Activated T-cell treated with anti-CD3 and anti-CD28 coated beads for 4 hours (primary cell): Measurements from ENCODE around the gene CCDC60.
A peak's percentile ranks its signal among the peaks of the same experiment; 100 is the strongest.

Experiments used
- DNase-seq: peaks from one replicate; pipeline ENCODE4 v3.0.0-alpha.2; 2020

CCDC60 gene

DNA sequence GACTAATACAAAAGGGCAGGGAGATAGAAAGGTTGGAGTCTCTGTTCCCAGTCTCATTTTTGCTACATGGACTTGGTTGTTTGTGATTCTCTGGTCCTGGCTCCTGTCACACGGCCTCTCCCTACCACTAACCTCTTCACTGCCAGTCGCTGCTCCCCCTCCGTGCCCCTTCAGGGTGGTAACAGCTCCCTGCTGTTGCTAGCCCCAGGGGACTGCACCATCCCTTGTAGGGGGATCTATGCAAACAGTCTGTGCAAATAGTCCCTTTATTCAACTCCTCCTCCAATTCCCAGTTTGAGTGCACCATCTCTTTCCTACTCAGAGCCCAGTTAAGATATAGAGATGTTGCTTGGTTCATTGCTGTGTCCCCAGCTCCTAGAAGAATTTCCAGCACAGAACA, 51.1 kb downstream of the CCDC60 start:
- DNase-seq, result no peak

- no peak for DNase-seq
Measured at GRCh38 chr12:119389687-119390086, 55.2 kb downstream of the CCDC60 start.

GRCh38 chr12:119391673-119392072, 57.1 kb downstream of the CCDC60 start:
- no peak for DNase-seq

DNA sequence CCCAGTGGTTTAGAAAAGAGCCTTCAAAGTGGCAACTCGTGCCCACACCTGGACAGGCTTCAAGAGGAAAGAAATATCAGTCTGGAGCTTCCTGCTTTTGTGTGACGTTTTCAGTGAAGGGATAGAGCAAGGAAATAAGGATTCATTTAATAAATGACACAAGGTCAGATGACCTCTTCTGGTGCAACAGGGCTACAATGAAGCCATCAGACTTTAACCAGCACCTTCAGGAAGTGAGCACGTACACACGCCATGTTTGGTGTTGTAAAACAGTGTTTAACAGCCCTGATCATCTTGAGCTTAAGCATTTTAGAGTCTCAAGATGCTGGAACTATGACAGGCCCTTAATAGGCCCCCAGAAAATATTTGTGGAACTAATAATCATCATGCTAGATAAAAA, 59.1 kb downstream of the CCDC60 start:
- no peak for DNase-seq

GRCh38 chr12:119397540-119397939, 63.0 kb downstream of the CCDC60 start:
- no peak for DNase-seq

DNA sequence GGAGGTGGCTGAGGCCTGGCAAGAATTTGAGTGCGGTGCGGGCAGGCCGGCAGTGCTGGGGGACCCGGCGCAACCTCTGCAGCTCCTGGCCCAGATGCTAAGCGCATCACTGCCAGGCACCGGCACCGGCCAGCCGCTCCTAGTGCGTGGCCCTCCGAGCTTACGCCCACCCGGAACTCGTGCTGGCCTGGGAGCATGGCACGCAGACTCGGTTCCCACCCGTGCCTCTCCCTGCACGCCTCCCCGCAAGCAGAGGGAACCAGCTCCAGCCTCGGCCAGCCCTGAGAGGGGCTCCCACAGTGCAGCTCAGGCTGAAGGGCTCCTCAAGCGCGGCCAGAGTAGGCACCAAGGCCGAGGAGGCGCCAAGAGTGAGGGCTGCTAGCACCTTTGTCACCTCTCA, 63.7 kb downstream of the CCDC60 start:
- no peak for DNase-seq

- DNase-seq, result no peak
Measured at GRCh38 chr12:119399301-119399700, 64.8 kb downstream of the CCDC60 start.

DNA sequence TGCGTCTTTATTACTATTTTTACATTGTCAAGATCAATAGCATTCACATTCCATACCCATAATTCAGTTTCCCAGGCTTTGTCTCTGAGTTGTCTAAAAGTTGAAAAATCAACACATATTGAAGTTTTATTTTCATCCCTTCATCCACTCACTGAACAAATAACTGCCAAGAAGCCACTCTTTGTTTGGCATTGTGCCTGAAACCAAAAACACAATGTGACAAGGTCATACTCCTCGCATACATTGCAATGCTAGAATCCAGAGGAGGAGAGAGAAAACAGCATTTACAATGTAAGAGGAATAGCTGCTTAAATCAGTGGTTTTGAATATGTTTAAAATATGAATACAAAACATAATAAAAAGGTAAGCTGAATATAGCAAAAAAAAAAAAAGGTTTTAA, 71.8 kb downstream of the CCDC60 start:
- no peak for DNase-seq

GRCh38 chr12:119406811-119407210, 72.3 kb downstream of the CCDC60 start:
- no peak for DNase-seq

GRCh38 chr12:119409043-119409442, 74.5 kb downstream of the CCDC60 start:
- no peak for DNase-seq

GRCh38 chr12:119410396-119410795, 75.9 kb downstream of the CCDC60 start:
- no peak for DNase-seq

GRCh38 chr12:119412306-119412705, 77.8 kb downstream of the CCDC60 start:
- no peak for DNase-seq

DNA sequence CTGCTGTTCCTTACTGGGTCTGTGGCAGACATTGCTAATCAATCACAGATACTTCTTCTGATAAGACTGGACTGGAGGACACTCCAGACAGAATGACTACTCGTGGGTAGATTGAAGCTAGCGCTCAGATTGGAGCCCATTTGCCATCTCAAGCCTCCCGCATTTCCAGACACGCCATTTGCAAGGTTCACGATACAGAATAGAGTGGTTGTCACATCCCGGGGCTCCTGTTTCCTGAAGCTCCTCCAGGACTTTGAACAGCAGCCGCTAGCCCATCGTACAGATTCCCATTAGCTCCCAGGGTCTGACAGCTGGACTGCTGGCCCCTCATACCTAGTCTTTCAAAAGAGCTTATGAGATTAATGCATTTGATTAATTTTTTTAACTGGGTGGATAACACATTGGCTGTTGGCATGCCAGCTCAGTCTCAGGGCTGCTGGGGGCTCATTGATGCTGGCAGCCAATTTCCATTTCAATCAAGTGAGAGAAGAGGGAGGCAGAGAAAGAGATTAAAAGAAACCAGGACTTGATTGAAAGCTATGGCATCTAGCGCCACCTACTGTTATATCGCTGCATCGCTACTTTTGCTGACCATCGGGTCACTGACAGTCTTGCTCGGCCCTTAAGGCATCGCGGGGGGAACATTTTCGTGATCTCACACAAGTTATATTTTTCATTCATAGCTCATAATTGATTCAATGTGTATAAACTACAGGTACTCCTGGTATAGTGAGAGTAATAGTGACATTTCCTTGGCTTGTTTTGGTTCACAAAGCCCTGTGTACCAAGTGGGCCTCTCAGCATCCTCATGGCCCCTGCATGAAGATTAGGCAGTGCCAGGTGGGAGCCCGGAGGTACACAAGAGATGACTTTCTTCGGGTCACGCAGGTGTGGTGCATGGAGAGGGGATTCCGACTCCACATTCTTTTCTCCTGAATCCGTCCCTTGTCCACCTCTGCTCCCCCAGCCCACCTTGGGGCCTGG, 78.6 kb downstream of the CCDC60 start:
- DNase-seq, result peak; percentile 3

DNA sequence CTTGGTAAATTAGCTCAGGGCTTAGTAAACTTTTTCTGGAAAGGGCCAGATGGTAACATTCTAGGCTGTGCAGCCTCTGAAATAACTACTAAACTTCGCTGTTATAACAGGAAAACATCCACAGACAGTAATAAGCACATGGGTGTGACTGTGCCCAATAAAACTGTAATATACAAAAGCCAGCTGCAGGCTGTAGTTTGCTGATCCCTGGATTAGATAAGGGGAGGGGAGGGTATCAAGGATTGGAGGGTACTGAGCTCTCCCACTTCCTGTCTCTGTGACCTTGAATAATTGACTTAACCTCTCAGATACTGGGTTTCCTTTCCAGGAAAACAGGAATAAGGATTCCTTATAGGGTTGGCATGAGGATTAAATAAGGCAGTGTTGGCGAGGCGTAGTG, 81.2 kb downstream of the CCDC60 start:
- DNase-seq, result no peak

DNA sequence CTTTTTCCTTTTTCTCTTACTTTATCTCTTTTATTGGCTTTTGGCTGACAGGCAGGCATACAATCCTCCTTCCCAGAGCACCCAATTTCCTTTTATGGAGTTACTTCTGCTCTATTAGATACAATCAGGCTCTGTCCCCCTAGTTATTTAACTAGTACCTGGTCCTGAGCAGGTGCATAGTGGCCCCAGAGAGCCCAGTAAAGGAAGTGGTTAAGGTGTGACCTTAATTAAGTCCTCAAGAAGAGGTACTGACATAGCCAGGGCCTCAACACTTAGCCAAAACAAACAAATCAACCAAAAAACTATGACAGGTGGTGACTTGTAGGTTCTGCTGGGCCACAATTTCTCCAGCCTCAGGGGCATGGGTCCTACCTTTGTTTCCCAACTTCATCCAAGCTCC, 82.9 kb downstream of the CCDC60 start:
- no peak for DNase-seq

- DNase-seq, result no peak
Measured at GRCh38 chr12:119419381-119419780, 84.9 kb downstream of the CCDC60 start.

DNA sequence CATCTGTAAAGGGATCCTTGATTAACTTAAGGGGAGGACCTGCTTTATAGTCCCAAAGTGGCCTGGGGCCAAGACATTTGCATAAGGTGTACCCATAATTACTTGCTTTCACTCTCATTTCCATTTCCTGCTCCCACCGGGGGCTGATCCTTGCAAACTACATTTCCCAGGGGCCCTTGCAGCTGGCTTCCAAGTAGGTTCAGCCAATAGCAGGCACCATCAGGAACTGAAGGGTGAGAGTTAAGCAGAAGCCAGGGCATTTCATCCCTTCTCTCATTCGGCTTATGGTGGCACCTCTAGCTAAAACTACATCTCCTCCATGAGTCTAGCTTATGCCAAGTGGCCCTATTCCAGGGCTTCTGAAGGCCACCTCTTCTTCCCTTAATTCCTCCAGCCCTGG, 88.8 kb downstream of the CCDC60 start:
- DNase-seq, result no peak

DNA sequence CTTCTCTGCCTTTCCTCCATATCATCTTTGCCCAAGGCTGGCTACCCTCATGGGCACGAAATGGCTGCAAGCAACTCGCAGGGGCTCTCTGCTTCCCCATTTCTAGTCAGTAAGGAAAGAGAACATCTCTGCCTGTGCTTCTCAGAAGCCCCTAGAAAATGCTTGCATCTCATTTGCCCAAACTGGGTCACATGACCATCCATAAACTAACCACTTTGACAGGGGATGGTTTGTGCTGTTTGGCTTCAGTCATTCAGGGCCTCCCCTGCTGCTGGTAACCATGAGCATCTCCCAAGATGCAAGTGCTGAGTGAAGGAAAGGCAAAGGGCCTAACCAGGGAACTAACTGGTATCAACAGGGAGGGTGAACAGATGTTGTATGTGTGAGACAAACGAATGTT, 91.1 kb downstream of the CCDC60 start:
- DNase-seq, result no peak

GRCh38 chr12:119431151-119431550, 96.6 kb downstream of the CCDC60 start:
- DNase-seq, result no peak

DNA sequence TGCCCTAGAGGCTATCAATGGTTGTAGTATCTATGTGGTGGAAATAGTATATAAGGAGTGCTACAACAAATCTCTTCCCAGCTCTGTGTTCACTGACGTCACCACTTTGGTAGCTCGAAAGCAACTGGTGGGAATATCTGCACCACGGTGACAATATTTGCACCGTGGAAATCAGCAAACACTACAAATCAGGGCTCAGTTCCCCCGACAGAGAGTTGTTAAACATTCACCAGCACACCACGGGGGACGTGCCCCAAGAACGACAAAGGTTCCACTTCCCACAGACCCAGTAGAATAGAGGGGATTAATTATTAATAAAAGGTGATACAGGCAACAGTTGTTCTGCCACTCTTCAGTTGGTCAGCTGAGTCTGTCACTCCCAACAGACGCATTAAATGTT, 98.4 kb downstream of the CCDC60 start:
- no peak for DNase-seq

DNA sequence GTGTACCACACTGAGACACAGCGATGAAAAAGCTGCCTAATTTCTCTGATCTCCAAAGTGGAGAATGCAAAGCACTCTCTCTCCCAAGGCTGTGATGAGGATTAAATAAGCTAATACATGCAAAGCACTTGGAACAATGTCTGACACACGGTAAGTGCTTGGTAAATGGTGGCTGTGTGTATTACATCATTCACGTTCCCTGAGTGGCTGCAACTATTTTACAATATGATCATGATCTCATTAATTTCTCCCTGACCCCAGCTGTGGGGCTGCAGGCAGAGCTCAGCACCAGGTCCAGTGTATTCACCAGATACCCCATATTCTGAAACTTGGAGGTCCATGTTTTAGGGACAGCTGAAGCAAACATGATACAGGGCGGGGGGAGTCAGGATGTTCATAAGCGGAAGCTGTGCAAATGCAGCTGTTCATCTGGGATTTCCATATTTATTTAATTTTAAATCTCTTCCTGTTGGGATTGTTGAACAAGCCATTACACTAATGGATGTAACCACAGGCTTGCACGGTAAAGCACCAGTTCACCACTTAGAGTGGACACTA, 106.4 kb downstream of the CCDC60 start:
- DNase-seq, result no peak

DNA sequence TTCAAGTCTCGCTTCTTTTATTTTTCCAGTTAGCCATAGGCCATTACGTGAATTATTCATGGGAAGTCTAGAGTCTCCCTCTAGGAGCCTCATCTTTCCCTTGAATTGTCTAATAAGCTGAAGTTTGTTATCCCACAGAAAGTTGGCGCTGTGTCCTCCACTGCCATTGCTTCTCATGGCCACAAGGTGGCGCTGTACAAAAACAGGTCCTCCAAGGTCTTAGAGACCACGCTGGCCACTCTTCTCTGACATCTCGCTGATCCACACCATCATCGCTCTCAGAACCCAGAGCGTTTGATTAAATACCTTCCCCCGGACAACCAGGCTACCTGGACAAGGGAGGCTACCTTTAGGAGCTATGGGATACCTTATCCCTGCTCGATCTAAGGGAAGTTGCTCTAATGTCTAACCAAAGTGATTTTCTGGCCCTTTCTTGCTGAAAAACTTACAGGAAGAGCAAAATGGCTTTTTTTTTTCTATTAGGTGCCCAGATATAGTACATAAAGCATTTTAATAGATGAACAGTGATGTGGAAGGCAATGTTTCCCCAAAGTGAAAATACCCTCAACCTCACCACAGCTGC, 110.0 kb downstream of the CCDC60 start:
- DNase-seq, result peak; percentile 1

DNA sequence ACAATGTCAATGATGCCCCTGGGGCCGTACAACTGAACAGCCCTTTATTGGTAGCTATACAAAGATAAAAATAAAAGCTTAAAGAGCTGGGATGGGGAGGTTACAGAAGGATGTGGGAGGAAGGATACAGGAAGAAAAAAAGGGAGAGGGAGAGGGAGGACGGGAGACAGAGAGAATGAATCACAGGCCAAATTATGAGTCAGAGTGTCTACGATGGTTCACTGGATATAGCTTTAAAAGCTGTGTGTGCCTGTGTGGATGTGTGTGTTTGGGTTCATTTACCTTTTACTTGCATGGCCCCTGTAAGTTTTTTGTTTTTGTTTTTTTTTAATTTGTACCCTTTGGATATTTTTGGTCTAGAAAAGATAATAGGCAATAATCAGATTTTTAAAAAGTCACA, 111.9 kb downstream of the CCDC60 start:
- DNase-seq, result no peak

GRCh38 chr12:119447126-119447525, 112.6 kb downstream of the CCDC60 start:
- no peak for DNase-seq
